NB4 (cell line): ENCODE data around the gene DSCAM.

ENCODE experiments used
- POLR2A ChIP-seq: IDR thresholded peaks from 2 replicates; pipeline ENCODE4 v1.6.1; 2011; ENCODE audit warnings: mild to moderate bottlenecking; ENCODE audit not compliant: insufficient read length; ENCODE audit errors: extremely low read depth
- TF ChIP-seq, protein P1 (sequence below): IDR thresholded peaks from one replicate; pipeline ENCODE4 v1.5.1; 2012; ENCODE audit warnings: low read depth, low read length

DNA sequence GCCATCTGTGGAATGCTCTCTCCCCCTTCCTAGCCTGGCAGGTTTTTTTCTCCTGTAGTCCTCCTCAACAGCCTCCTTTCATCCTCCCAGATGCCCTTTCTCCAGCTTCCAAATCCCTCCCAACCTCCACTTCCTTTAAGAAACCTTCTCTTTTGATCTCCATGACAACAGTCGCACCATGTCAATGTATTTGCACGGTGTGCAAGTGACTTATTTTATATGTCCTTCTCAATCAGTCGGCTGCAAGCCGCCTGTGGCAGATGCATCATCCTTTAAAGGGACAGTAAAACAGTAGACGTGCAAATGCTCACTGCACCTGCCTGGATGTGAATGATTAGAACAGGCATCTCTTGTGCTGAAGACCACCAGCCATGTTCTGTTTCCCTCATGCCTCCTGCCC, 694.5 kb downstream of the DSCAM start:
- no peak for TF ChIP-seq POLR2A
- TF ChIP-seq, protein P1, sequence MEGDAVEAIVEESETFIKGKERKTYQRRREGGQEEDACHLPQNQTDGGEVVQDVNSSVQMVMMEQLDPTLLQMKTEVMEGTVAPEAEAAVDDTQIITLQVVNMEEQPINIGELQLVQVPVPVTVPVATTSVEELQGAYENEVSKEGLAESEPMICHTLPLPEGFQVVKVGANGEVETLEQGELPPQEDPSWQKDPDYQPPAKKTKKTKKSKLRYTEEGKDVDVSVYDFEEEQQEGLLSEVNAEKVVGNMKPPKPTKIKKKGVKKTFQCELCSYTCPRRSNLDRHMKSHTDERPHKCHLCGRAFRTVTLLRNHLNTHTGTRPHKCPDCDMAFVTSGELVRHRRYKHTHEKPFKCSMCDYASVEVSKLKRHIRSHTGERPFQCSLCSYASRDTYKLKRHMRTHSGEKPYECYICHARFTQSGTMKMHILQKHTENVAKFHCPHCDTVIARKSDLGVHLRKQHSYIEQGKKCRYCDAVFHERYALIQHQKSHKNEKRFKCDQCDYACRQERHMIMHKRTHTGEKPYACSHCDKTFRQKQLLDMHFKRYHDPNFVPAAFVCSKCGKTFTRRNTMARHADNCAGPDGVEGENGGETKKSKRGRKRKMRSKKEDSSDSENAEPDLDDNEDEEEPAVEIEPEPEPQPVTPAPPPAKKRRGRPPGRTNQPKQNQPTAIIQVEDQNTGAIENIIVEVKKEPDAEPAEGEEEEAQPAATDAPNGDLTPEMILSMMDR: no peak
